Cortex of kidney (tissue), 1 donor: ENCODE data around the gene RAMP1.
"Not testable (repeated sequence)": the region's sequence is repeated elsewhere in the genome, so short reads cannot be mapped to it uniquely, and the experiment has no call there.

Experiments used
- DNase-seq: peaks from one replicate; lab custom pipeline; 2025; lab: John Stamatoyannopoulos, UW

RAMP1 gene

GRCh38 chr2:237863689-237864443 lies 4.4 kb downstream of the RAMP1 start:
- no peak for DNase-seq

GRCh38 chr2:237864444-237864931 lies 5.1 kb downstream of the RAMP1 start:
- DNase-seq, result no peak

- no peak for DNase-seq
These were observed 5.7 kb downstream of the RAMP1 start for GRCh38 chr2:237864940-237865622.

- no peak for DNase-seq
These were observed 6.2 kb downstream of the RAMP1 start for GRCh38 chr2:237865623-237866041.

- DNase-seq, result no peak
These were observed 6.7 kb downstream of the RAMP1 start for GRCh38 chr2:237866101-237866621.

- DNase-seq, result no peak
These were observed 8.0 kb downstream of the RAMP1 start for GRCh38 chr2:237867465-237867864.

GRCh38 chr2:237868074-237868473 lies 8.7 kb downstream of the RAMP1 start:
- not testable (repeated sequence) for DNase-seq

- no peak for DNase-seq
These were observed 9.4 kb downstream of the RAMP1 start for GRCh38 chr2:237868631-237869342.

GRCh38 chr2:237869343-237870102 lies 10.1 kb downstream of the RAMP1 start:
- DNase-seq, result no peak

GRCh38 chr2:237870126-237870525 lies 10.7 kb downstream of the RAMP1 start:
- no peak for DNase-seq

- DNase-seq, result no peak
These were observed 11.6 kb downstream of the RAMP1 start for GRCh38 chr2:237870754-237871651.

- no peak for DNase-seq
These were observed 12.9 kb downstream of the RAMP1 start for GRCh38 chr2:237872178-237872887.

GRCh38 chr2:237873421-237873831 lies 14.0 kb downstream of the RAMP1 start:
- DNase-seq, result no peak

GRCh38 chr2:237873897-237874551 lies 14.6 kb downstream of the RAMP1 start:
- no peak for DNase-seq

GRCh38 chr2:237874585-237875161 lies 15.2 kb downstream of the RAMP1 start:
- no peak for DNase-seq

- no peak for DNase-seq
These were observed 16.0 kb downstream of the RAMP1 start for GRCh38 chr2:237875256-237876060.

GRCh38 chr2:237876061-237876526 lies 16.7 kb downstream of the RAMP1 start:
- DNase-seq, result no peak

- DNase-seq, result no peak
These were observed 17.1 kb downstream of the RAMP1 start for GRCh38 chr2:237876532-237876931.
